Mammary epithelial cell (primary cell): Measurements from ENCODE around the gene HADHA.

Source experiments
- EZH2 ChIP-seq: IDR thresholded peaks from 2 replicates; pipeline ENCODE4 v1.6.1; 2012; ENCODE audit warnings: low read length, inconsistent platforms, borderline replicate concordance
- TF ChIP-seq, protein P1 (sequence below), 2 donors: IDR thresholded peaks in 1 of 2; conservative IDR thresholded peaks in 1 of 2; 2 replicates each; pipeline ENCODE4 v1.5.1; 2011 to 2012; ENCODE audit warnings: inconsistent platforms in 2 of 2, low read length in 2 of 2, mild to moderate bottlenecking in 2 of 2, control low read depth in 1 of 2, low read depth in 1 of 2; ENCODE audit not compliant: insufficient read depth in 1 of 2; ENCODE audit errors: extremely low read depth in 1 of 2

GRCh38 chr2:26182887-26183630 is 61.4 kb downstream of the HADHA start:
- TF ChIP-seq, protein P1, sequence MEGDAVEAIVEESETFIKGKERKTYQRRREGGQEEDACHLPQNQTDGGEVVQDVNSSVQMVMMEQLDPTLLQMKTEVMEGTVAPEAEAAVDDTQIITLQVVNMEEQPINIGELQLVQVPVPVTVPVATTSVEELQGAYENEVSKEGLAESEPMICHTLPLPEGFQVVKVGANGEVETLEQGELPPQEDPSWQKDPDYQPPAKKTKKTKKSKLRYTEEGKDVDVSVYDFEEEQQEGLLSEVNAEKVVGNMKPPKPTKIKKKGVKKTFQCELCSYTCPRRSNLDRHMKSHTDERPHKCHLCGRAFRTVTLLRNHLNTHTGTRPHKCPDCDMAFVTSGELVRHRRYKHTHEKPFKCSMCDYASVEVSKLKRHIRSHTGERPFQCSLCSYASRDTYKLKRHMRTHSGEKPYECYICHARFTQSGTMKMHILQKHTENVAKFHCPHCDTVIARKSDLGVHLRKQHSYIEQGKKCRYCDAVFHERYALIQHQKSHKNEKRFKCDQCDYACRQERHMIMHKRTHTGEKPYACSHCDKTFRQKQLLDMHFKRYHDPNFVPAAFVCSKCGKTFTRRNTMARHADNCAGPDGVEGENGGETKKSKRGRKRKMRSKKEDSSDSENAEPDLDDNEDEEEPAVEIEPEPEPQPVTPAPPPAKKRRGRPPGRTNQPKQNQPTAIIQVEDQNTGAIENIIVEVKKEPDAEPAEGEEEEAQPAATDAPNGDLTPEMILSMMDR (conservative IDR thresholded peaks at IDR 0.05 in 1 of 2, IDR thresholded peaks at IDR 0.05 in 1 of 2; ENCODE audit: extremely low read depth in 1 of 2, insufficient read depth in 1 of 2, low read depth in 1 of 2, low read length in 2 of 2), result no peak
- no peak for TF ChIP-seq EZH2
